A549 (cell line): ENCODE data around the gene TMEM132D. TPM values are rescaled to one million over a fixed set of nuclear protein-coding genes. Genes with fewer than 3 reads are reported as not detected.

Experiments used
- ATAC-seq, 2 experiments: fragments of 200-7000 bp in 1 of 2; fragments of >200 bp in 1 of 2; cut with Nextera tagmentation in 1 of 2; cut with Tn5 transposase in 1 of 2; 3 replicates each; pipeline versions ENCODE4 v1.8.0 to v1.9.1; 2018 to 2020; ENCODE audit warnings: mild to moderate bottlenecking in 1 of 2, moderate library complexity in 1 of 2
- CTCF ChIA-PET: fragments of 300-600 bp; sonication (Branson Sonifier 250); formaldehyde crosslinking; extraction: SDS; loops from one replicate; lab custom pipeline; 2021; ENCODE audit warnings: antibody characterized with exemption, inconsistent platforms; lab: Yijun Ruan, JAX
- POLR2A ChIA-PET: fragments of 350-600 bp; formaldehyde crosslinking; extraction: SDS; loops from one replicate; lab custom pipeline; 2021; ENCODE audit warnings: antibody characterized with exemption, inconsistent platforms; lab: Yijun Ruan, JAX
- DNase-seq, 2 experiments: peaks; one replicate each; pipeline versions ENCODE4 v3.0.0 to v3.0.0-alpha.2; 2011 to 2016; ENCODE audit warnings: low read depth in 1 of 2, low spot score in 1 of 2
- FAIRE-seq: peaks from 2 replicates; lab custom pipeline; 2011; peaks lifted over from hg19 to GRCh38; lab: Jason Lieb, UNC
- H3K27ac ChIP-seq, 2 experiments: fragments of >200 bp; sonication (Bioruptor Twin); formaldehyde crosslinking; 3 replicates each; pipeline ENCODE4 v1.5.1; 2016 to 2017
- H3K4me1 ChIP-seq: fragments of >200 bp; sonication (Bioruptor Twin); formaldehyde crosslinking; 3 replicates; pipeline ENCODE4 v1.6.1; 2016
- H3K4me2 ChIP-seq: fragments of >200 bp; sonication (Bioruptor Twin); formaldehyde crosslinking; 3 replicates; pipeline ENCODE4 v1.6.1; 2016
- H3K4me3 ChIP-seq: fragments of >200 bp; sonication (Bioruptor Twin); formaldehyde crosslinking; 3 replicates; pipeline ENCODE4 v1.5.1; 2016
- H3K9me3 ChIP-seq: fragments of >200 bp; sonication (Bioruptor Twin); formaldehyde crosslinking; 3 replicates; pipeline ENCODE4 v1.6.1; 2016
- CBX2 ChIP-seq: fragments of 200-600 bp; sonication (generic); IDR thresholded peaks from 2 replicates; pipeline ENCODE4 v1.6.1; 2016; ENCODE audit warnings: low read depth, mild to moderate bottlenecking, borderline replicate concordance
- CEBPB ChIP-seq, 2 experiments: fragments of >200 bp in 1 of 2; sonication (Bioruptor Twin) in 1 of 2; formaldehyde crosslinking in 1 of 2; IDR thresholded peaks; 2 replicates each; pipeline ENCODE4 v1.6.1; 2012 to 2016
- EHMT2 ChIP-seq: fragments of 200-600 bp; sonication (generic); IDR thresholded peaks from 2 replicates; pipeline ENCODE4 v1.6.1; 2016; ENCODE audit warnings: antibody characterized with exemption, low read depth, mild to moderate bottlenecking, moderate library complexity
- FOSB ChIP-seq: fragments of 250-450 bp; sonication (Bioruptor Pico); IDR thresholded peaks from 2 replicates; pipeline ENCODE4 v1.5.0; 2020; ENCODE audit warnings: mild to moderate bottlenecking, moderate library complexity
- HOXA7 ChIP-seq: fragments of 250-450 bp; sonication (Bioruptor Pico); IDR thresholded peaks from 2 replicates; pipeline ENCODE4 v1.5.0; 2020; ENCODE audit warnings: mild to moderate bottlenecking, moderate library complexity
- MAFK ChIP-seq: fragments of 450-650 bp; IDR thresholded peaks from 2 replicates; pipeline ENCODE4 v1.6.1; 2014; ENCODE audit not compliant: partially characterized antibody
- NPAS2 ChIP-seq: fragments of 250-450 bp; sonication (Bioruptor Pico); IDR thresholded peaks from 2 replicates; pipeline ENCODE4 v1.8.0; 2022; ENCODE audit warnings: mild to moderate bottlenecking, moderate library complexity, borderline replicate concordance
- NR3C1 ChIP-seq: fragments of >200 bp; sonication (Bioruptor Twin); formaldehyde crosslinking; IDR thresholded peaks from 3 replicates; pipeline ENCODE4 v1.6.1; 2017
- PHF8 ChIP-seq: fragments of 200-600 bp; sonication (generic); IDR thresholded peaks from 2 replicates; pipeline ENCODE4 v1.6.1; 2016; ENCODE audit warnings: low read depth, mild to moderate bottlenecking, antibody characterized with exemption, moderate library complexity, borderline replicate concordance
- RAD21 ChIP-seq, 2 experiments: fragments of >200 bp in 1 of 2; sonication (Bioruptor Twin) in 1 of 2; formaldehyde crosslinking in 1 of 2; IDR thresholded peaks in 1 of 2; conservative IDR thresholded peaks in 1 of 2; 2 replicates in 1 of 2; 3 replicates in 1 of 2; pipeline ENCODE4 v1.6.1; 2012 to 2018; ENCODE audit warnings: inconsistent platforms in 1 of 2
- RARB ChIP-seq: fragments of 250-450 bp; sonication (Bioruptor Pico); IDR thresholded peaks from 2 replicates; pipeline ENCODE4 v1.8.0; 2021; ENCODE audit warnings: mild to moderate bottlenecking, moderate library complexity
- RCOR1 ChIP-seq: fragments of 150-350 bp; IDR thresholded peaks from 2 replicates; pipeline ENCODE4 v1.6.1; 2014; ENCODE audit warnings: antibody characterized with exemption, low read length, low read depth
- SREBF2 ChIP-seq: fragments of 450-650 bp; IDR thresholded peaks from 2 replicates; pipeline ENCODE4 v1.6.1; 2014; ENCODE audit warnings: mild to moderate bottlenecking, moderate library complexity
- TFCP2L1 ChIP-seq: fragments of 250-450 bp; sonication (Bioruptor Pico); IDR thresholded peaks from 2 replicates; pipeline ENCODE4 v1.5.0; 2021; ENCODE audit warnings: mild to moderate bottlenecking
- WGBS: methylation state at CpG from one replicate; pipeline ENCODE4 v1.1.6; 2017; ENCODE audit errors: missing lambda C conversion rate; 5-methylcytosine and 5-hydroxymethylcytosine counted together
- polyA minus RNA-seq: library from RNA; depleted of rRNA, polyadenylated mRNA; stranded (reverse); fragments of >200 nt; gene quantifications from 2 replicates; pipeline ENCODE4 v1.2.3, GENCODE V29; 2011; rRNA and poly(A)+ RNA removed
- polyA plus RNA-seq, 4 experiments: library from polyadenylated mRNA; depleted of rRNA in 3 of 4; stranded (reverse); fragments of >200 nt; fragmentation: RNase III in 1 of 4; extraction: RNeasy Plus Mini Kit Qiagen cat#74134 plus additional on column Dnase treatment in 1 of 4; gene quantifications; 2 replicates in 3 of 4; 3 replicates in 1 of 4; pipeline ENCODE4 v1.2.3, GENCODE V29; 2011 to 2017
- TF ChIP-seq, protein P1 (sequence below): fragments of >200 bp; sonication (Bioruptor Twin); formaldehyde crosslinking; IDR thresholded peaks from 3 replicates; pipeline ENCODE4 v1.6.1; 2016
- TF ChIP-seq, protein P2 (sequence below): fragments of 250-450 bp; sonication (Bioruptor Pico); IDR thresholded peaks from 2 replicates; pipeline ENCODE4 v1.5.0; 2020; ENCODE audit warnings: low read depth, mild to moderate bottlenecking, moderate library complexity
- TF ChIP-seq, protein P3 (sequence below): fragments of 250-450 bp; sonication (Bioruptor Pico); IDR thresholded peaks from 2 replicates; pipeline ENCODE4 v1.5.0; 2021; ENCODE audit warnings: mild to moderate bottlenecking, moderate library complexity, borderline replicate concordance
- TF ChIP-seq, protein P4 (sequence below): fragments of 200-600 bp; sonication (generic); IDR thresholded peaks from 2 replicates; pipeline ENCODE4 v1.6.1; 2016; ENCODE audit warnings: antibody characterized with exemption, mild to moderate bottlenecking, moderate library complexity
- TF ChIP-seq, protein P5 (sequence below): fragments of >200 bp; sonication (Bioruptor Twin); formaldehyde crosslinking; IDR thresholded peaks from 3 replicates; pipeline ENCODE4 v1.5.1; 2016

Gene TMEM132D
- not detected in 2 replicates for polyA plus RNA-seq (2011; rRNA removed)
- not detected in 2 replicates for polyA plus RNA-seq (2012; cell fraction: cytosol; rRNA removed)
- polyA plus RNA-seq (2012; cell fraction: nucleus; rRNA removed): not detected in 2 replicates
- polyA plus RNA-seq (2017; fragmentation: RNase III; extraction: RNeasy Plus Mini Kit Qiagen cat#74134 plus additional on column Dnase treatment): not detected in 3 replicates
- not detected in 2 replicates for polyA minus RNA-seq

DNA sequence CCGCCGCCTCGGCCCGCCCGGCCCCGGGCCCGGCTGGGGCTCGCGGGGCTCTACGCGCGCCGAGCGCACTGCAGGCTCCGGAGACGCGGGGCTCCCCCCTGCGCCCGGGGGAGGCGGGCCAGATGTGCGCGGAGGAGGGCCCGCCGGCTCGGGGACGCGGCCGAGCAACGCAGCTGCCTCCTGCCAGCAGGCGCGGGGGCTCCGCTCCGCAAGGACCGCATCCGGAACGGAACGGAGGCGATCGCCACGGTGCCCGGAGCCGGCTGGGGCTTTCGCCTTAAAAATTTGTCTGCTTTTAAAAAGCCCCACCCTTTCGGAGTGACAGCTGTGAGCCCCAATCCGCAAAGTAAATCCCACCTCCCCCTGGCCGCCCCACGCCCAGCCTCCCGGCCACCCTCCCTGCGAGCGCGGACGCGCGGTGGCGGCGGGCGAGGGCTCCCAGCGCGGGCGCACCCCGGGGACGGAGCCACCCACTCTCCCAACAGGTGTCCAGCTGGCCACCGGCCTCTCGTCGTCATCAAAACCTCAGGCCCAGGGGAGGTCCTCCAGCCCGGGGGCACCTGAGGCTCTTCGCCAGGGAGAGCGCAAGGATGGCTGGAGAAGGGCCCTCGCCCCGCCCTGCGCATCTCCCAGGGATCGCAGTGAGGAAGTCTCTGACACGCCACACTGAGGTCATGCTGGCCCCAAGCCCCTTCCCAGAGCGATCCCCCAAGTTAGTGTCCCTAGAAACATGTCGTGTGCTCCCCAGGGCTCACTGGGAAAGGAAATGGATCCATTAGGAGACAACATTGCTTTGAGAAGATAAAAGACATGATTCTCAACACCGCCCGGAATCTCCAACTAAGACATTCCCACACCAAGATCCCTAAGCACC lies at the start of gene TMEM132D:
TSS of gene TMEM132D (minus strand) at position 70 of the 874 bp plus-strand sequence.
- CTCF ChIA-PET: interaction anchor here (1.5 kb wide), 1 partner anchor 26 kb away, joined by 3 read pairs; no protein-coding TSS in a partner anchor

More for the DNA sequence above, at the start of gene TMEM132D:
- POLR2A ChIA-PET: no interaction called here
- Histone ChIP-seq H3K4me3 (no peak within 1 kb of the TSS), H3K4me2 (no peak within 1 kb of the TSS), H3K27ac (no peak within 1 kb of the TSS), H3K9me3 (no peaks in the 10 kb centered on the region), H3K4me1 (no peaks in the 10 kb centered on the region)
- FAIRE-seq: no peak
- TF ChIP-seq CBX2: no peak
- TF ChIP-seq, protein P1, sequence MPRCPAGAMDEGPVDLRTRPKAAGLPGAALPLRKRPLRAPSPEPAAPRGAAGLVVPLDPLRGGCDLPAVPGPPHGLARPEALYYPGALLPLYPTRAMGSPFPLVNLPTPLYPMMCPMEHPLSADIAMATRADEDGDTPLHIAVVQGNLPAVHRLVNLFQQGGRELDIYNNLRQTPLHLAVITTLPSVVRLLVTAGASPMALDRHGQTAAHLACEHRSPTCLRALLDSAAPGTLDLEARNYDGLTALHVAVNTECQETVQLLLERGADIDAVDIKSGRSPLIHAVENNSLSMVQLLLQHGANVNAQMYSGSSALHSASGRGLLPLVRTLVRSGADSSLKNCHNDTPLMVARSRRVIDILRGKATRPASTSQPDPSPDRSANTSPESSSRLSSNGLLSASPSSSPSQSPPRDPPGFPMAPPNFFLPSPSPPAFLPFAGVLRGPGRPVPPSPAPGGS: no peak
- TF ChIP-seq NPAS2: no peak
- no peak for TF ChIP-seq PHF8
- TF ChIP-seq, protein P2, sequence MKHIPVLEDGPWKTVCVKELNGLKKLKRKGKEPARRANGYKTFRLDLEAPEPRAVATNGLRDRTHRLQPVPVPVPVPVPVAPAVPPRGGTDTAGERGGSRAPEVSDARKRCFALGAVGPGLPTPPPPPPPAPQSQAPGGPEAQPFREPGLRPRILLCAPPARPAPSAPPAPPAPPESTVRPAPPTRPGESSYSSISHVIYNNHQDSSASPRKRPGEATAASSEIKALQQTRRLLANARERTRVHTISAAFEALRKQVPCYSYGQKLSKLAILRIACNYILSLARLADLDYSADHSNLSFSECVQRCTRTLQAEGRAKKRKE: no peak
- no peak for TF ChIP-seq RCOR1
- TF ChIP-seq EHMT2: no peak
- TF ChIP-seq, protein P3, sequence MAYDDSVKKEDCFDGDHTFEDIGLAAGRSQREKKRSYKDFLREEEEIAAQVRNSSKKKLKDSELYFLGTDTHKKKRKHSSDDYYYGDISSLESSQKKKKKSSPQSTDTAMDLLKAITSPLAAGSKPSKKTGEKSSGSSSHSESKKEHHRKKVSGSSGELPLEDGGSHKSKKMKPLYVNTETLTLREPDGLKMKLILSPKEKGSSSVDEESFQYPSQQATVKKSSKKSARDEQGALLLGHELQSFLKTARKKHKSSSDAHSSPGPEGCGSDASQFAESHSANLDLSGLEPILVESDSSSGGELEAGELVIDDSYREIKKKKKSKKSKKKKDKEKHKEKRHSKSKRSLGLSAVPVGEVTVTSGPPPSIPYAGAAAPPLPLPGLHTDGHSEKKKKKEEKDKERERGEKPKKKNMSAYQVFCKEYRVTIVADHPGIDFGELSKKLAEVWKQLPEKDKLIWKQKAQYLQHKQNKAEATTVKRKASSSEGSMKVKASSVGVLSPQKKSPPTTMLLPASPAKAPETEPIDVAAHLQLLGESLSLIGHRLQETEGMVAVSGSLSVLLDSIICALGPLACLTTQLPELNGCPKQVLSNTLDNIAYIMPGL (CRISPR knock-in tag): no peak
- TF ChIP-seq MAFK: no peak
- TF ChIP-seq NR3C1: no peak
- TF ChIP-seq CEBPB (IDR thresholded peaks at IDR 0.05): no peak
- TF ChIP-seq RARB (CRISPR knock-in tag): no peak
- no peak for TF ChIP-seq SREBF2
- TF ChIP-seq, protein P4, sequence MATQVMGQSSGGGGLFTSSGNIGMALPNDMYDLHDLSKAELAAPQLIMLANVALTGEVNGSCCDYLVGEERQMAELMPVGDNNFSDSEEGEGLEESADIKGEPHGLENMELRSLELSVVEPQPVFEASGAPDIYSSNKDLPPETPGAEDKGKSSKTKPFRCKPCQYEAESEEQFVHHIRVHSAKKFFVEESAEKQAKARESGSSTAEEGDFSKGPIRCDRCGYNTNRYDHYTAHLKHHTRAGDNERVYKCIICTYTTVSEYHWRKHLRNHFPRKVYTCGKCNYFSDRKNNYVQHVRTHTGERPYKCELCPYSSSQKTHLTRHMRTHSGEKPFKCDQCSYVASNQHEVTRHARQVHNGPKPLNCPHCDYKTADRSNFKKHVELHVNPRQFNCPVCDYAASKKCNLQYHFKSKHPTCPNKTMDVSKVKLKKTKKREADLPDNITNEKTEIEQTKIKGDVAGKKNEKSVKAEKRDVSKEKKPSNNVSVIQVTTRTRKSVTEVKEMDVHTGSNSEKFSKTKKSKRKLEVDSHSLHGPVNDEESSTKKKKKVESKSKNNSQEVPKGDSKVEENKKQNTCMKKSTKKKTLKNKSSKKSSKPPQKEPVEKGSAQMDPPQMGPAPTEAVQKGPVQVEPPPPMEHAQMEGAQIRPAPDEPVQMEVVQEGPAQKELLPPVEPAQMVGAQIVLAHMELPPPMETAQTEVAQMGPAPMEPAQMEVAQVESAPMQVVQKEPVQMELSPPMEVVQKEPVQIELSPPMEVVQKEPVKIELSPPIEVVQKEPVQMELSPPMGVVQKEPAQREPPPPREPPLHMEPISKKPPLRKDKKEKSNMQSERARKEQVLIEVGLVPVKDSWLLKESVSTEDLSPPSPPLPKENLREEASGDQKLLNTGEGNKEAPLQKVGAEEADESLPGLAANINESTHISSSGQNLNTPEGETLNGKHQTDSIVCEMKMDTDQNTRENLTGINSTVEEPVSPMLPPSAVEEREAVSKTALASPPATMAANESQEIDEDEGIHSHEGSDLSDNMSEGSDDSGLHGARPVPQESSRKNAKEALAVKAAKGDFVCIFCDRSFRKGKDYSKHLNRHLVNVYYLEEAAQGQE: no peak
- no peak for TF ChIP-seq RAD21 (conservative IDR thresholded peaks at IDR 0.05 in 1 of 2, IDR thresholded peaks at IDR 0.05 in 1 of 2)
- TF ChIP-seq FOSB: no peak
- no peak for TF ChIP-seq TFCP2L1
- TF ChIP-seq HOXA7 (CRISPR knock-in tag): no peak
- TF ChIP-seq, protein P5, sequence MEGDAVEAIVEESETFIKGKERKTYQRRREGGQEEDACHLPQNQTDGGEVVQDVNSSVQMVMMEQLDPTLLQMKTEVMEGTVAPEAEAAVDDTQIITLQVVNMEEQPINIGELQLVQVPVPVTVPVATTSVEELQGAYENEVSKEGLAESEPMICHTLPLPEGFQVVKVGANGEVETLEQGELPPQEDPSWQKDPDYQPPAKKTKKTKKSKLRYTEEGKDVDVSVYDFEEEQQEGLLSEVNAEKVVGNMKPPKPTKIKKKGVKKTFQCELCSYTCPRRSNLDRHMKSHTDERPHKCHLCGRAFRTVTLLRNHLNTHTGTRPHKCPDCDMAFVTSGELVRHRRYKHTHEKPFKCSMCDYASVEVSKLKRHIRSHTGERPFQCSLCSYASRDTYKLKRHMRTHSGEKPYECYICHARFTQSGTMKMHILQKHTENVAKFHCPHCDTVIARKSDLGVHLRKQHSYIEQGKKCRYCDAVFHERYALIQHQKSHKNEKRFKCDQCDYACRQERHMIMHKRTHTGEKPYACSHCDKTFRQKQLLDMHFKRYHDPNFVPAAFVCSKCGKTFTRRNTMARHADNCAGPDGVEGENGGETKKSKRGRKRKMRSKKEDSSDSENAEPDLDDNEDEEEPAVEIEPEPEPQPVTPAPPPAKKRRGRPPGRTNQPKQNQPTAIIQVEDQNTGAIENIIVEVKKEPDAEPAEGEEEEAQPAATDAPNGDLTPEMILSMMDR: no peak
- ATAC-seq: no peak
- WGBS: 57% methylated on average over 34 of the region's 77 CpGs
- no peak for DNase-seq
